GM12891 (cell line): ENCODE measurements around the gene TASP1.
"Not testable (repeated sequence)": the region's sequence is repeated elsewhere in the genome, so short reads cannot be mapped to it uniquely, and the experiment has no call there.

Experiments
- PAX5 ChIP-seq: IDR thresholded peaks from 2 replicates; pipeline ENCODE4 v1.6.1; 2011; ENCODE audit warnings: low read length, moderate library complexity, mild to moderate bottlenecking; ENCODE audit not compliant: insufficient read depth, severe bottlenecking
- POLR2A ChIP-seq: IDR thresholded peaks from 2 replicates; pipeline ENCODE4 v1.6.1; 2011; ENCODE audit warnings: low read depth, low read length, control low read depth
- POLR2AphosphoS5 ChIP-seq: IDR thresholded peaks from 2 replicates; pipeline ENCODE4 v1.6.1; 2011; ENCODE audit warnings: low read depth, low read length, control low read depth
- POU2F2 ChIP-seq: IDR thresholded peaks from 2 replicates; pipeline ENCODE4 v1.6.1; 2011; ENCODE audit warnings: low read depth, mild to moderate bottlenecking, control low read depth, low read length, moderate library complexity
- TAF1 ChIP-seq: IDR thresholded peaks from 2 replicates; pipeline ENCODE4 v1.6.1; 2011; ENCODE audit warnings: low read depth, low read length, control low read depth

DNA sequence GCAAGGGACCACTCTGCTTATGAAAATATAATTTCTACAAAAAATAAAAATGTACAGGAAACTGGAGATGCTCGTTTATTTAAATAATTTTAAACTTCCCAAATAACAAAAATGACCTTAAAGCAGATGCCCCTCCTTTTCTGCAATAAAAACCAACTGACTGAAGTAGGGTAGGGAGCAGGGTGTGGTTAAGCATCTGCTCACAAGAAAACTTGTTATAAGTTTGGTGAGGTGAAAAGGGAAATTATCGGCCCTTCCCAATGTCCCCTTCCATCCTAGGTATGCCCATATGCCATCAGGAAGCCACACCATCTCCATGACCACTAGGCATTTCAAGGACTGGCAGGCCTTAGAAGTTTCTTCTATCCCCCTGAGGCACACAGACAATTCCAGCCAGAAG, 21.1 kb downstream of the TASP1 start:
- TF ChIP-seq POLR2A, POLR2AphosphoS5, TAF1, POU2F2, PAX5: not testable (repeated sequence)
